Aorta (tissue), 5 donors: Measurements from ENCODE around the gene TMEM63C. TPM values are rescaled to one million over a fixed set of nuclear protein-coding genes. Genes with fewer than 3 reads are reported as not detected.

Source experiments
- ATAC-seq: fragments of 200-7000 bp; cut with Tn5 transposase; one replicate; pipeline ENCODE4 v1.9.1; 2022; ENCODE audit warnings: moderate library complexity; ENCODE audit not compliant: low FRiP score
- DNase-seq, 2 donors: peaks; one replicate each; pipeline ENCODE4 v3.0.0-alpha.2; 2020
- H3K27ac ChIP-seq, 2 donors: one replicate each; pipeline ENCODE4 v1.5.1; 2013; ENCODE audit warnings: low read length in 2 of 2, mild to moderate bottlenecking in 2 of 2, moderate library complexity in 2 of 2, control low read depth in 1 of 2, inconsistent platforms in 1 of 2, low read depth in 1 of 2
- H3K27me3 ChIP-seq, 2 donors: one replicate each; pipeline ENCODE4 v1.6.1; 2013; ENCODE audit warnings: control low read depth in 1 of 2, low read length in 1 of 2, mild to moderate bottlenecking in 1 of 2, moderate library complexity in 1 of 2; ENCODE audit not compliant: insufficient read depth in 2 of 2, control insufficient read depth in 1 of 2
- H3K36me3 ChIP-seq, 2 donors: one replicate each; pipeline ENCODE4 v1.6.1; 2013; ENCODE audit warnings: control low read depth in 1 of 2, low read length in 1 of 2, mild to moderate bottlenecking in 1 of 2; ENCODE audit not compliant: insufficient read depth in 2 of 2, control insufficient read depth in 1 of 2
- H3K4me1 ChIP-seq, 2 donors: one replicate each; pipeline ENCODE4 v1.6.1; 2013; ENCODE audit warnings: low read length in 2 of 2, control low read depth in 1 of 2, mild to moderate bottlenecking in 1 of 2, moderate library complexity in 1 of 2; ENCODE audit not compliant: insufficient read depth in 2 of 2, control insufficient read depth in 1 of 2
- H3K4me3 ChIP-seq, 2 donors: one replicate each; pipeline ENCODE4 v1.5.1; 2013; ENCODE audit warnings: low read length in 2 of 2, control low read depth in 1 of 2, mild to moderate bottlenecking in 1 of 2
- H3K9me3 ChIP-seq: one replicate; pipeline ENCODE4 v1.6.1; 2013; ENCODE audit warnings: mild to moderate bottlenecking, low read length; ENCODE audit not compliant: control insufficient read depth
- WGBS, 2 donors: extraction: QIAGEN DNeasy Blood & Tissue Kit; methylation state at CpG; one replicate each; pipeline ENCODE4 v1.1.7; 2013; 5-methylcytosine and 5-hydroxymethylcytosine counted together
- intact Hi-C, 2 donors: fragments of 100-400 bp; cut with DNase I; formaldehyde crosslinking; loops; one replicate each; pipeline versions ENCODE4 v1.14.2 to v1.15.0; 2022
- polyA plus RNA-seq, 2 donors: library from polyadenylated mRNA; stranded (reverse); fragments of 200-250 nt; gene quantifications; one replicate each; pipeline ENCODE4 v1.2.3, GENCODE V29; 2013
- total RNA-seq, 2 donors: library from RNA; stranded (reverse); fragmentation: NEBNext Ultra II Directional; extraction: Animal tissue kit (Norgen Biotek cat#: 25700); gene quantifications; one replicate each; pipeline ENCODE4 v1.2.1, GENCODE V29; 2021
- donor health status: healthy with polysubstance abuse.
- donor health status: Bipolar disorder and iron deficiency.
- donor health status: DM: no; HTN: no; CAD: no.
- donor health status: DM: no; HTN: no; CAD: no.
- donor health status: DM: yes; HTN: yes; CAD: no.

The TMEM63C gene
- total and polyA plus RNA-seq, 4 donors: 0.06 to 0.26 (median 0.13) TPM; not detected in 1

DNA sequence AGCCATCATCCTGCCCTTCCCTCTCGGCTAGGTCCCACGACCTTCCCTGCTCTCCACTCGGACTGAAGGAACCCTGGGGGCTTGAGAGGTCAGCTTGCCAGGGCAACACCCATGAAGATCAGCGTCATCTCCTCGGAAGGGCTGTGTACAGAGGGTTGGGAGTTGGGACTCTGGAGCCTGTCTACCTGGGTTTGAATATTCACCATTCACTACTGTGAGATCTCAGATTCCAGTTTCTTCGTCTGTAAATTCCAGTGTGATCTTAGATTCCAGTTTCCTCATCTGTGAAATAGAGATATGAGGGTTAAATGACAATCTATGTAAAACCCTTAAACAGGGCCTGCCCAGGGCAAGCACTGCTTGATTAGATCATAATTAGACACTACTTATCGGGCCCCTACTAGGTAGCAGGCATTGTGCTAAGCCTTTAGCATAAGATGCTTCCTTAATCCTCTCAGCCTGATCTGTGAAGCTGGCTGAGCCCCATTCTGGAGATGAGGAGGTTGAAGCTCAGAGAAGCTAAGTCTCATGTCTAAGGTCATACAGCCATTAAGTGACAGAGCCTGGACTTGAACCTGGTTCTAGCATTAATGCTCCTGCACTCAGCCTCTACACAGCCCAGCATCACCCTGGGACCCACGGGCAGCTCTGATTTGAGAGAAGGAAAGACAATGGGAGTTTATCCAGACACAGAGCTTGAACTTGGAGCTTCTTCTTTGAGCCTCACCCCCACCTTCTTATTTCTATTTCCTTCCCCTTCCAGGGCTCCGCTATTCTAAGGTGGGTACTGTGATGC, 39.4 kb upstream of the TMEM63C start:
- Histone ChIP-seq H3K27me3 (no peaks in the 10 kb centered on the region), H3K27ac (no peak overlapping the region), H3K9me3 (no peaks in the 10 kb centered on the region), H3K4me3 (no peak overlapping the region), H3K4me1 (peaks cover 0 to 2% of the 10 kb centered on the region in 2 donors), H3K36me3 (no peaks in the 10 kb centered on the region)
- DNase-seq (peak in 1 of 2 donors; percentile 15), ATAC-seq (no peak)
- WGBS, 2 donors: 3 to 8% methylated on average over 9 of the region's 9 CpGs
- intact Hi-C loops: no loop called here

- no peak for DNase-seq
- no peaks in the 10 kb centered on the region for H3K27me3 ChIP-seq
- peaks cover 0 to 2% of the 10 kb centered on the region in 2 donors for H3K4me1 ChIP-seq
- H3K4me3 ChIP-seq: no peak overlapping the region
- 3 to 9% methylated on average over 4 of the region's 4 CpGs for WGBS, 2 donors
- no peak overlapping the region for H3K27ac ChIP-seq
- no peaks in the 10 kb centered on the region for H3K9me3 ChIP-seq
- H3K36me3 ChIP-seq: no peaks in the 10 kb centered on the region
- no peak for ATAC-seq
- intact Hi-C loops: no loop called here
Measured at GRCh38 chr14:77143071-77143470, 38.5 kb upstream of the TMEM63C start.

DNA sequence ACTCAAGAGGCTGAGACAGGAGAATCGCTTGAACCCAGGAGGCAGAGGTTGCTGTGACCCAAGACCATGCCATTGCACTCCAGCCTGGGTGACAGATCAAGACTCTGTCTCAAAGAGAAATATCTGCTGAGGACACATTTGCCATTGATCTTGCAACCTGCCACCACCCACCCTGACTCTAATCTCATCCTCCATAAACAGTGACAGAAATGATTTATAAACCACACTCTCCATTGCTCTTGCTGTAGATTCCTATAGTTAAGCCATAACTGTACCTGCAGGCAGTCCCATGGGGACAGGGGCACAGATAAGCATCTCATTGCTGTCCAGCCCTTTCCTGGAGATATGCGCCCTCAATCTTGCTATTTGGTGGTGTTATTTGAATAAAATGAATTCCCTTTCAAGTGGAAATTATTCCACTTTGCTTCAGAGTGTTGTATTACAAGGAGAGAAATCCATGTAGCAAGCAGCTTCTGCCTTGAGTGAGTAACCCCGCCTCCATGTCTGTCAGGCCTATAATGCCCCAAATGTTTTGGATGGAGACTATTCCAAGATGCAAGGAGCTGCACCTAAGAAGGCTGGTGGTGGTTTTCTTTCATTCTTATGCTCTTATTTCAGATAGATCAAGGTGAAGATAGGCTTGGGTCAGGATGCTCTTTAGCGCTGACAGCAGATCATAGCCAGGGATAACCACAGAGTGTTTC, 37.0 kb upstream of the TMEM63C start:
- intact Hi-C loops: no loop called here
- H3K36me3 ChIP-seq: no peaks in the 10 kb centered on the region
- no peaks in the 10 kb centered on the region for H3K27me3 ChIP-seq
- ATAC-seq (no peak), DNase-seq (no peak)
- WGBS, 2 donors: 64 to 65% methylated on average over 4 of the region's 4 CpGs
- no peak overlapping the region for H3K27ac ChIP-seq
- no peak overlapping the region for H3K4me3 ChIP-seq
- H3K4me1 ChIP-seq: peaks cover 0 to 2% of the 10 kb centered on the region in 2 donors
- no peaks in the 10 kb centered on the region for H3K9me3 ChIP-seq

DNA sequence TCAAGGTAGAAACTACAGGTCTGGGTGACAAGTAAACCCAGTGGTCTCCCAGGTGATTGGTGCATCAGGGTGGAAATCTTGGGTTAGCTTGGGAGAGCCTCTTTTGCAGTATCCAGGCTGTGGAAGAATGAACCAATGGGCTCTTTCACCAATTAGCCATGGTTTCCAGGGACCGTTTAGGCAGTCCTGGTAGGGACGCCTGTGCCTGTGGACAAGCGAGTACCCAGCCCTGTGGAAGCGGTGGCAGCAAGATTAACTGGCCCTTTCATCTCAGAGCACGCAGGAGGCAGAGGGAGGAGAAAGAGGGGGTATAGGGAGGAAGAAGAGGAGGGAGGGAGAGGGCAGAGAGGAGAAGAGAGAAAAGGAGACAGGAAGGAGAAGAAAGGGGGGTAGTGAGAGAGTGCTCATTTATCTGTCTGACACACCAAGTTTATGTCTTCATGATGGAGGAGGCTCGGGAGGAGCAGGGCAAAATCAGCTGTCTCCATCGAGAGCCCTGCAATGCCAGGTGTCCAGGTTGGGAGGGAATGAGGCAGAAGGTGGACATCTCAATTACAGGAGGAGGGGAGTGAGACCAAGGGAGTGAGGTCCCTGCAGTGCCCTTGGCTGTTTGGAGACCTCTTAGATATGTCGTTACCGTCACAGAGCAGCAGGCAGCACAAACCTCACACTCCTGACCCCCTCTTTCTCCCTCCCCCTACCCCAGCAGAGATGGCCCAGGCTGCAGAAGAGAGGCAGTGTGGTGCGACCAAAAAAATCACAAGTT, 35.4 kb upstream of the TMEM63C start:
- DNase-seq (no peak), ATAC-seq (no peak)
- Histone ChIP-seq H3K27ac (no peak overlapping the region), H3K4me3 (no peak overlapping the region), H3K9me3 (no peaks in the 10 kb centered on the region), H3K27me3 (no peaks in the 10 kb centered on the region), H3K36me3 (no peaks in the 10 kb centered on the region), H3K4me1 (peaks cover 0 to 2% of the 10 kb centered on the region in 2 donors)
- WGBS, 2 donors: 10 to 17% methylated on average over 10 of the region's 10 CpGs
- intact Hi-C loops: no loop called here

GRCh38 chr14:77148510-77149231, 32.9 kb upstream of the TMEM63C start:
- H3K9me3 ChIP-seq: peaks cover under 1% of the 10 kb centered on the region
- no peak overlapping the region for H3K4me3 ChIP-seq
- DNase-seq: no peak
- H3K36me3 ChIP-seq: no peaks in the 10 kb centered on the region
- intact Hi-C loops: no loop called here
- WGBS, 2 donors: 67 to 73% methylated on average over 8 of the region's 8 CpGs
- H3K27ac ChIP-seq: no peak overlapping the region
- H3K4me1 ChIP-seq: no peaks in the 10 kb centered on the region
- no peaks in the 10 kb centered on the region for H3K27me3 ChIP-seq
- no peak for ATAC-seq

- Histone ChIP-seq H3K4me3 (no peak overlapping the region), H3K27me3 (no peaks in the 10 kb centered on the region), H3K9me3 (peaks cover 2% of the 10 kb centered on the region), H3K36me3 (no peaks in the 10 kb centered on the region), H3K27ac (no peak overlapping the region), H3K4me1 (no peaks in the 10 kb centered on the region)
- DNase-seq: no peak
- 2 to 3% methylated on average over 5 of the region's 5 CpGs for WGBS, 2 donors
- intact Hi-C loops: loop anchor here (5.0 to 10.0 kb wide), 2 partner anchors 166 to 594 kb away; no protein-coding TSS in a partner anchor
- ATAC-seq: no peak
Measured at GRCh38 chr14:77151245-77151644, 30.4 kb upstream of the TMEM63C start.

GRCh38 chr14:77151918-77152588, 29.5 kb upstream of the TMEM63C start:
- Histone ChIP-seq H3K27me3 (no peaks in the 10 kb centered on the region), H3K36me3 (no peaks in the 10 kb centered on the region), H3K27ac (no peak overlapping the region), H3K4me1 (no peaks in the 10 kb centered on the region), H3K9me3 (peaks cover 2% of the 10 kb centered on the region), H3K4me3 (no peak overlapping the region)
- WGBS, 2 donors: 39 to 42% methylated on average over 2 of the region's 2 CpGs
- intact Hi-C loops: loop anchor here (5.0 to 10.0 kb wide), 2 partner anchors 165 to 593 kb away; no protein-coding TSS in a partner anchor
- ATAC-seq: no peak
- DNase-seq: no peak

GRCh38 chr14:77153802-77154201, 27.8 kb upstream of the TMEM63C start:
- Histone ChIP-seq H3K27me3 (no peaks in the 10 kb centered on the region), H3K4me1 (no peaks in the 10 kb centered on the region), H3K4me3 (no peak overlapping the region), H3K27ac (no peak overlapping the region), H3K9me3 (peaks cover 2% of the 10 kb centered on the region), H3K36me3 (no peaks in the 10 kb centered on the region)
- intact Hi-C loops: loop anchor here (5.0 to 10.0 kb wide), 2 partner anchors 163 to 591 kb away; no protein-coding TSS in a partner anchor
- ATAC-seq (no peak), DNase-seq (no peak)
- 88 to 95% methylated on average over 3 of the region's 3 CpGs for WGBS, 2 donors
